Measurements from ENCODE around the gene ARHGAP42. TPM values are rescaled to one million over a fixed set of nuclear protein-coding genes. Genes with fewer than 3 reads are reported as not detected.

ARHGAP42 gene
- total RNA-seq, 1 experiment from 2014 or later = 8.0 TPM

DNA sequence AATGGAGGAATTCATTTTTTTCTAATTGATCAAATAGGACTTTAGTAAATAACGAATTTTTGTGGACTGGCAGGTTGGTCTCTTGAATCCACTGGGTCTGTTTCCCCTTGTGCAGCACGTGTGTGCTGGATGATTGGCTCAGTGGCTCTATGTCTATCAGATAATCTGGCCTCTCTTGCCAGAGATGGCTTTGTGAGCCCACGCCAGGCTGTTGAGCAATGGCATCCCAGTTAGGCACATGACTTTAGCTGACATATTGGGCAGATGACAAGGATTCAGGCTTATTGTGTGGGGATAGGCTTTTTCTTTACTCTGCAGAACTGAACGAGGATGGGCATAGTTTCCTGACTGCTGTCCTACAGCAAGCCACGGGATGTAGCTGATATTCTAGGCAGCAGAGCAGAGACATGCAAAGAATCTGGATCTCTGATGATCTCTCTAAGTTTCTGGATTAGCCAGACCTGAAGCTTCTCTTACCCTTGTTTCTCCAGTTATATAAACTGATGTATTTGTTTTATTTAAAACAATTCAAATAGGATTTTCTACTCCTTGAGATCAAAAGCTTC is 144.9 kb downstream of the ARHGAP42 start:
- no peak for TF ChIP-seq EZH2 (IDR thresholded peaks at IDR 0.05; ENCODE audit: borderline replicate concordance, low read depth, low read length, poor library complexity, severe bottlenecking)
- TF ChIP-seq, protein P1, sequence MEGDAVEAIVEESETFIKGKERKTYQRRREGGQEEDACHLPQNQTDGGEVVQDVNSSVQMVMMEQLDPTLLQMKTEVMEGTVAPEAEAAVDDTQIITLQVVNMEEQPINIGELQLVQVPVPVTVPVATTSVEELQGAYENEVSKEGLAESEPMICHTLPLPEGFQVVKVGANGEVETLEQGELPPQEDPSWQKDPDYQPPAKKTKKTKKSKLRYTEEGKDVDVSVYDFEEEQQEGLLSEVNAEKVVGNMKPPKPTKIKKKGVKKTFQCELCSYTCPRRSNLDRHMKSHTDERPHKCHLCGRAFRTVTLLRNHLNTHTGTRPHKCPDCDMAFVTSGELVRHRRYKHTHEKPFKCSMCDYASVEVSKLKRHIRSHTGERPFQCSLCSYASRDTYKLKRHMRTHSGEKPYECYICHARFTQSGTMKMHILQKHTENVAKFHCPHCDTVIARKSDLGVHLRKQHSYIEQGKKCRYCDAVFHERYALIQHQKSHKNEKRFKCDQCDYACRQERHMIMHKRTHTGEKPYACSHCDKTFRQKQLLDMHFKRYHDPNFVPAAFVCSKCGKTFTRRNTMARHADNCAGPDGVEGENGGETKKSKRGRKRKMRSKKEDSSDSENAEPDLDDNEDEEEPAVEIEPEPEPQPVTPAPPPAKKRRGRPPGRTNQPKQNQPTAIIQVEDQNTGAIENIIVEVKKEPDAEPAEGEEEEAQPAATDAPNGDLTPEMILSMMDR (conservative IDR thresholded peaks at IDR 0.05; ENCODE audit: low read depth, low read length) = no peak
- Histone ChIP-seq H3K27me3 (replicated peaks; ENCODE audit: insufficient read depth, low read depth, low read length, poor library complexity) (no peaks in the 10 kb centered on the region), H3K4me3 (ENCODE audit: low read depth, low read length, poor library complexity, severe bottlenecking) (no peak overlapping the region), H3K27ac (ENCODE audit: low read depth, low read length, poor library complexity, severe bottlenecking) (no peak overlapping the region), H3K9me3 (ENCODE audit: low read depth, low read length, poor library complexity, severe bottlenecking) (no peaks in the 10 kb centered on the region), H3K36me3 (ENCODE audit: insufficient read depth, low read length, poor library complexity, severe bottlenecking) (no peaks in the 10 kb centered on the region), H3K4me1 (ENCODE audit: insufficient read depth, low read length, poor library complexity, severe bottlenecking) (peaks cover 5% of the 10 kb centered on the region)
- no peak for DNase-seq (ENCODE audit: low spot score)
- ChIA-PET CTCF (no interaction called here), POLR2A (ENCODE audit: low non-redundant PET) (no interaction called here)
- intact Hi-C loops (cut with micrococcal nuclease; ENCODE audit: unreplicated experiment) = no loop called here
- BruUV-seq (replicated peaks) = no TSS peak

DNA sequence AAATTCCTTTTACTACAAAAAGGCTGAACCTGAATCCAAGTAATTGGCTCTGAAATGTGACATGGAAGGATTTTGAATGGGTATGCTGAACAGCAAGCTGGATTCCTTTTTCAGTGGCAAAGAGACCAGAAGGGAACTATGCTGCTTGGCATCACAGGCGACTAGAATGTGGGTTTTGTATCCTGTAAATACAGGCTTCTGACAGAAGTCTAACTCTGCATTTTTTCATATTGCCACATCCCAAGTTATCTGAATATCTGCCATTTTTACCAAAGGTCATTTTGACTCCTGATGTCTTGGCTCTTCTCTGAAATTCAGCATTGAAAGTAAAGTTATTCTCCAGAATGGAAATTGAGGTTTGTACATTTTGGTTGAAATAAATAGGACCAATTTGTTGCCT is 145.7 kb downstream of the ARHGAP42 start:
- no TSS peak for BruUV-seq (replicated peaks)

DNA sequence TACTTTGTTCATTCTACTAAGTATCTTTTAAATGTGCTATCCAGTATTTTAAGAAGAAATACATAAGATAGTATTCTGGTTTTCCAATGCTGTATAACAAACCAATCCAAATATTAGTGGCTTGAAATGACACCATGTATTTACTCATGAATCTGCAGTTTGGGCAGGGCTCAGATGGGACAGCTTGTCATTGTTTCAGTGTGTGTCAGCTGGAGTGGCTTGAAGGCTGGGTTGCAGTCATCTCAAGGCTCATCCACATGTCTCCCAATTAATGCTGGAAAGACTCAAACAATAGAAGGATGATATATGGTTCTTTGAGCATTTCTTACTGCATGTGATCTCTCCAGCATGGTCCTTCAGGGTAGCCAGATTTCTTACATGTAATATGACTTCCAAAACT is 146.2 kb downstream of the ARHGAP42 start:
- no peaks in the 10 kb centered on the region for H3K36me3 ChIP-seq (ENCODE audit: insufficient read depth, low read length, poor library complexity, severe bottlenecking)
- DNase-seq (ENCODE audit: low spot score) = no peak
- ChIA-PET CTCF (no interaction called here), POLR2A (ENCODE audit: low non-redundant PET) (no interaction called here)
- peaks cover 5% of the 10 kb centered on the region for H3K4me1 ChIP-seq (ENCODE audit: insufficient read depth, low read length, poor library complexity, severe bottlenecking)
- no peaks in the 10 kb centered on the region for H3K27me3 ChIP-seq (replicated peaks; ENCODE audit: insufficient read depth, low read depth, low read length, poor library complexity)
- no peak overlapping the region for H3K27ac ChIP-seq (ENCODE audit: low read depth, low read length, poor library complexity, severe bottlenecking)
- intact Hi-C loops (cut with micrococcal nuclease; ENCODE audit: unreplicated experiment) = no loop called here
- no peak overlapping the region for H3K4me3 ChIP-seq (ENCODE audit: low read depth, low read length, poor library complexity, severe bottlenecking)
- no TSS peak for BruUV-seq (replicated peaks)
- TF ChIP-seq EZH2 (IDR thresholded peaks at IDR 0.05; ENCODE audit: borderline replicate concordance, low read depth, low read length, poor library complexity, severe bottlenecking) = no peak
- no peaks in the 10 kb centered on the region for H3K9me3 ChIP-seq (ENCODE audit: low read depth, low read length, poor library complexity, severe bottlenecking)

More for the DNA sequence above, 145.7 kb downstream of the ARHGAP42 start:
- intact Hi-C loops (cut with micrococcal nuclease; ENCODE audit: unreplicated experiment) = no loop called here
- no peaks in the 10 kb centered on the region for H3K27me3 ChIP-seq (replicated peaks; ENCODE audit: insufficient read depth, low read depth, low read length, poor library complexity)
- ChIA-PET POLR2A (ENCODE audit: low non-redundant PET) (no interaction called here), CTCF (no interaction called here)
- H3K36me3 ChIP-seq (ENCODE audit: insufficient read depth, low read length, poor library complexity, severe bottlenecking) = no peaks in the 10 kb centered on the region
- no peak overlapping the region for H3K27ac ChIP-seq (ENCODE audit: low read depth, low read length, poor library complexity, severe bottlenecking)
- H3K4me3 ChIP-seq (ENCODE audit: low read depth, low read length, poor library complexity, severe bottlenecking) = no peak overlapping the region
- no peak for TF ChIP-seq EZH2 (IDR thresholded peaks at IDR 0.05; ENCODE audit: borderline replicate concordance, low read depth, low read length, poor library complexity, severe bottlenecking)
- TF ChIP-seq, protein P1 (conservative IDR thresholded peaks at IDR 0.05; ENCODE audit: low read depth, low read length) = no peak
- peaks cover 5% of the 10 kb centered on the region for H3K4me1 ChIP-seq (ENCODE audit: insufficient read depth, low read length, poor library complexity, severe bottlenecking)
- DNase-seq (ENCODE audit: low spot score) = no peak
- no peaks in the 10 kb centered on the region for H3K9me3 ChIP-seq (ENCODE audit: low read depth, low read length, poor library complexity, severe bottlenecking)

DNA sequence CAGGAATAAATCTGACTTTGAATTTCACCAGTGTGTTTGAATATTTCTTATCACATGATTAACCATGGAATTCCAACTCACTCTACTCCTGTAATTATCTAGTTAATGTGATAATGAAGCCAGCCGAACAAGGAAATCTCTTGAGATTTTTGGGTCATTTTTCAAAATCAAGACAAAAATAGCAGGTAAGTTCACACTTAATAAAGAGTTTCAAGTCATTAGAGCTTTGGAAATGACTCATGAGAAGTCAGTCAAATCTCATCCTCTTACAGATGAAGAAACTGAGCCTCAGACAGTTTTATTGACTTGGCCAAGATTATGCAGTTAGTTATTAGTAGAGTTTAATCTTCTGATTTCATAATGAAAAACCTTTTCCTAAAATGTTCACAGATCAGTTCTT is 148.8 kb downstream of the ARHGAP42 start:
- Histone ChIP-seq H3K4me1 (ENCODE audit: insufficient read depth, low read length, poor library complexity, severe bottlenecking) (peaks cover 5% of the 10 kb centered on the region), H3K27ac (ENCODE audit: low read depth, low read length, poor library complexity, severe bottlenecking) (no peak overlapping the region), H3K9me3 (ENCODE audit: low read depth, low read length, poor library complexity, severe bottlenecking) (no peaks in the 10 kb centered on the region), H3K4me3 (ENCODE audit: low read depth, low read length, poor library complexity, severe bottlenecking) (no peak overlapping the region), H3K27me3 (replicated peaks; ENCODE audit: insufficient read depth, low read depth, low read length, poor library complexity) (no peaks in the 10 kb centered on the region), H3K36me3 (ENCODE audit: insufficient read depth, low read length, poor library complexity, severe bottlenecking) (no peaks in the 10 kb centered on the region)
- no peak for DNase-seq (ENCODE audit: low spot score)
- TF ChIP-seq EZH2 (IDR thresholded peaks at IDR 0.05; ENCODE audit: borderline replicate concordance, low read depth, low read length, poor library complexity, severe bottlenecking) = no peak
- no TSS peak for BruUV-seq (replicated peaks)
- POLR2A ChIA-PET (ENCODE audit: low non-redundant PET) = no interaction called here
- CTCF ChIA-PET = no interaction called here
- intact Hi-C loops (cut with micrococcal nuclease; ENCODE audit: unreplicated experiment) = no loop called here

Data from A673 (cell line).